HPDE6-E6E7 (cell line): ENCODE measurements around the gene GADD45B.
"Not testable (repeated sequence)": the region's sequence is repeated elsewhere in the genome, so short reads cannot be mapped to it uniquely, and the experiment has no call there.

Experiments
- DNase-seq: peaks from one replicate; pipeline ENCODE4 v3.0.0; 2011; ENCODE audit warnings: missing footprints; ENCODE audit errors: extremely low spot score

The GADD45B gene

GRCh38 chr19:2514981-2515518 lies 39.1 kb downstream of the GADD45B start:
- no peak for DNase-seq

GRCh38 chr19:2516727-2517126 lies 40.8 kb downstream of the GADD45B start:
- DNase-seq = no peak

DNA sequence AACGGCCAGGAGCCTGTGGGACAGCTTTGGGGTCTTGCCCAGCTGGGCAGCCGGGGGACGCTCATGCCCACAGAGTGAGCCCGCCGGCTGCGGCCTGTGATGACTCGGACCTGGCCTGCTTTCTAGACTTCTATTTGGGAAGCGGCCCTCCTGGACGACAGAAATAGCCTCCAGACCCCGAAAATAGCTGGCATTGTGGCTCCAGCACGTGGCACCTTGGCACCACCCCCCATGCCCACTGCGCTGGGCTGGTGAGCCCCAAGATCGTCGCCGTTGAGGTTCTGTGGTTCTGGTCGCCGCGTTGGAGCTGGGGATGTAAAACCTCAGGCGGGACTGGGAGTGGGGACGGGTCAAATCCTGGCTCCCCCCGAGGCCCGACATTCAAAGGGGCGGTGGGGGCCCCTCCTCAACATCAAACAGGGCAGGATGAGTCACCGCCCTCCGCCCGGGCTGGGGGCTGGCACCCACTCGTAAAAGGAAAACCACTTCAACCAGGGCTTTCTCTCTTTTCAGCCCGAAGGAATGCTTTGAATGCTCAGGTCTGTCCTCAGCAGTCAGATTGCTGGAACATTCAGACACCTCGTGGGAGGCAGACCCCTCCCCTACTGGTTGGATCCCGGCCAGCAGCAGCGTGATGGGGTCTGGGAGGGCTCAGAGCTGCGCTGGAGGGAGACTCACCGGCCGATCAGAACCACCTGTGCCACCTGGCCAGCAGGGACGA lies 42.1 kb downstream of the GADD45B start:
- no peak for DNase-seq

DNA sequence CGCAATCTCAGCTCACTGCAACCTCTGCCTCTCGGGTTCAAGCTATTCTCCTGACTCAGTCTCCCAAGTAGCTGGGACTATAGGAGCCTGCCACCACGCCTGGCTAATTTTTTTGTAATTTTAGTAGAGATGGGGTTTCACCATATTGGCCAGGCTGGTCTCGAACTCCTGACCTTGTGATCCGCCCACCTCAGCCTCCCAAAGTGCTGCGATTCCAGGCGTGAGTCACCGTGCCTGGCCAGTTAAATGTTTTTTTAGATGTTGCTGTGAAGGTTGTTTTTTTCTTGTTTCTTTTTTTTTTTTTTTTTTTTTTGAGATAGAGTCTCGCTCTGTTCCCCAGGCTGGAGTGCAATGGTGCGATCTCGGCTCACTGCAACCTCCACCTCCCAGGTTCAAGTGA lies 42.9 kb downstream of the GADD45B start:
- not testable (repeated sequence) for DNase-seq

DNA sequence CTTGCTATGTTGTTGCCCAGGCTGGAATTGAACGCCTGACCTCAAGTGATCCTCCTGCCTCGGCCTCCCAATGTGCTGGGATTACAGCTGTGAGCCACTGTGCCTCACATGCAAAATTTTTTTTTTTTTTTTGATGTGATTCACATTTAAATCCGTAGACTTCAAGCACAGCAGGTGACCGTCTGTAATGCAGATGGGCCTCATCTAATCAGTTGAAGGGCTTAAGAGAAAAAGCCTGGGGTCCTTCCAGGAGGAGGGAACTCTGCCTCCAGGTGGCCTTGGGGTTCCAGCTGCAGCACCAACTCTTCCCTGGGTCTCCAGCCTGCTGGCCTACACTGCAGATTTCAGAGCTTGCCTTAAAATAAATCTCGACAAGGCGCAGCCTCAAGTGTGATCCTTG lies 43.6 kb downstream of the GADD45B start:
- no peak for DNase-seq

- DNase-seq = no peak
Observed at GRCh38 chr19:2523630-2524311, 47.8 kb downstream of the GADD45B start.

GRCh38 chr19:2524361-2524839 lies 48.5 kb downstream of the GADD45B start:
- DNase-seq = no peak

- DNase-seq = peak; percentile 63
Observed at GRCh38 chr19:2524840-2525723, 49.2 kb downstream of the GADD45B start.

GRCh38 chr19:2527171-2527570 lies 51.2 kb downstream of the GADD45B start:
- no peak for DNase-seq

- no peak for DNase-seq
Observed at GRCh38 chr19:2527686-2528085, 51.8 kb downstream of the GADD45B start.
